DMS 273 treated with DMSO at 0.1 percent for 48 hours (cell line): ENCODE data around the gene C1QTNF12.

Experiments
- DNase-seq: peaks from one replicate; lab custom pipeline; 2025; lab: John Stamatoyannopoulos, UW

C1QTNF12 gene

DNA sequence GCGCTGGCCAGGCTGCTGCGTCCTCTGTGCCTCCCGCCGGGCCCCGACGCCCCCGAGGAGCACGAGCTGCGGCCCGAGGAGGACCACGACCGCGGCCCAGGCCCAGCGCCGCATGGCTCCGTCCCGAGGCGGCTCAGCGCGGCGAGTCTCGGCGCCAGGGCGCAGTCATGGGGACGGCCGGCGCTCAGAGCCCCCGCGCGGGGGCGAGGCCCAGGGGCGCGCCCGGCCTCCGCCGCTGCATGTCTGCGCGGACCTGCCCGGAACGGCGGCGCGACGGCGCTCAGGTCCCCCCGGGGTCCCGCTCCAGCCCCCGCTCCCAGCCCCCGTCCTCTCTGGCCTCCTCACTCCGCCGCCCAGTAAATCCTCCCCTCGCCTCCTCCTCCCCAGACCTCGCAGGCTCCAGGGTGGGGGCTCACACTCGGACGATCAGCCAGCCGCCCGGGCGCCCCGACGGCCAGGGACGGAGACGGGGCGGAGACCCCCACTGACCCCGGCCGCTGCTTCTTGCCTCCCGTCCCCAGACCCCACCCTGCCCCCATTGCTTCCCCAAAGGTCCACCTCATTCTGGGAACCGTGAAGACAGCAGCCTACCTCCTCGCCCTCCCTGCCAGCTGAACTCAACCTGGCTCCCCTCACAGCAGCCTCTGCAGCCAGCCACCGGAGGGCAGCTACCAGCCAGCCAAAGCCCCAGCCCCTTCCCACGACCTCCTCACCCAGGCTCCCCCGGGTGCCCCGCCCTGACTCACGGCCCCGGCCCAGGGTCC is at the start of gene C1QTNF12:
Gene C1QTNF12, minus strand, starts transcription at position 146 of the 764 bp plus-strand sequence. Its CDS starts 32 bp downstream, at position 114.
- no peak for DNase-seq

DNA sequence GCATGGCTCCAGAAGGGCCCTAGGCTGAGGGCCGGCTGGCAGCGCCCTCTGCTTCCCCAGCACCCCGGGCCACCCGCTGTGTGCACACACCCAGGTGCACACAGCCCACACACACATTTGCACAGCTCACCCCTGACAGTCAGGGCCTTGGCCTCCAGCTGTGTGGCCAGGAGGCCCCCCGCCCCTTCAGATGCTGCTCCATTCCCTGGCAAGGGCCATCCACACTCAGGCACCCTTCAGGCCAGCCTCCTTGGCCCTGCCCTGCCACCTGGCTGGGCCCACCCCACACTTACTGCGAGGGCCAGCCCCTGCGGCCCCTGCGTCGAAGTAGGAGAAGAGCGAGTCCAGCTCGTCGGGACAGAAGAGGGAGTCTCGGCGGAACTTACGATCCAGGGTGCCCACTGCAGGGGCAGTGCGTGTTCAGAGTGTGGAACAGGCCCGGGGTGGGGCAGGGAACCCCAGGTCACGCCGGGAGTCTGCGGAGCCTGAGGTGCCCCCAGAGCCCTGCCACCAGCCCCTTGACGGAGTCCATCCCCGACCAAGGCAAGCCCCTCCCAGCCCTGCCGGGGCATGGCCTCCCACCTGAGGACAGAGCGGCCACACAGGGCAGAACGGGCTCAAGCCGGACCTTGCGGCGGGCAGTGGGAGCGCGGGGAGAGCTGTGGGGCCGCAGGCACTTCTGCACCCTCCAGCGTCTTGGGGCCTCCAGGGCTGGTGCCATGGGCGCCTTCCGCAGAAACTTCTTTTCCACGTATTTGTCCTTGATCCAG is 48.8 kb upstream of the C1QTNF12 start:
- no peak for DNase-seq

DNA sequence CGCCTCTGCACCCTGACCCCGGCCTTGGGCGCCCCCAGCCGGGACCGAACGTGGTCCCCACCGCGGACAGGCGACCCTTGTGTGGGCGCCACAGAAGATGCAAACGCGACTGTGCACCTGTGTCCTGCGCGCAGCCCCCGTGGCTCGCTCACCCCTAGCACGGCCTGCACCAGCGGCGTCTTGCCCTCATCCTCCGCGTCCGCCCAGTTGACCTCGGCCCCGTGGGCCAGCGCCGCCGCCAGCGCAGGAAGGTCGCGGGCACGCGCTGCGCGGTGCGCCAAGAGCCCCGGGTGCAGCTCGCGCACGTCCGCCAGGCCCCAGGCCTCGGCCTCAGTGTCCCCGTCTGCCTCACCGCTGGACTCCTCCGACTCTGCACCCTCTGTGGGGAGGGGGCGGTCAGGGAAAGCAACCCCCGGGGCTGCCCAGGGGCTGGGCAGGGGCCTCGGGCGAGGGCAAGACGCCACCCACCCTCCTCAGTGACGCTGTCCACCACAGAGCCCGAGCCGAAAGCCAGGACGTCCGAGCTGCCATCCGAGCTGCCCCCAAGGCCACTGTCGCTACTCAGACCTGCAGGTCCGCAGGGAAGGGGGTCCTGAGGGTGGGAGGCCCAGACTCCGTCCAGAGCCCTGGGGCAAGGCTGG is 47.8 kb upstream of the C1QTNF12 start:
- DNase-seq = no peak

DNA sequence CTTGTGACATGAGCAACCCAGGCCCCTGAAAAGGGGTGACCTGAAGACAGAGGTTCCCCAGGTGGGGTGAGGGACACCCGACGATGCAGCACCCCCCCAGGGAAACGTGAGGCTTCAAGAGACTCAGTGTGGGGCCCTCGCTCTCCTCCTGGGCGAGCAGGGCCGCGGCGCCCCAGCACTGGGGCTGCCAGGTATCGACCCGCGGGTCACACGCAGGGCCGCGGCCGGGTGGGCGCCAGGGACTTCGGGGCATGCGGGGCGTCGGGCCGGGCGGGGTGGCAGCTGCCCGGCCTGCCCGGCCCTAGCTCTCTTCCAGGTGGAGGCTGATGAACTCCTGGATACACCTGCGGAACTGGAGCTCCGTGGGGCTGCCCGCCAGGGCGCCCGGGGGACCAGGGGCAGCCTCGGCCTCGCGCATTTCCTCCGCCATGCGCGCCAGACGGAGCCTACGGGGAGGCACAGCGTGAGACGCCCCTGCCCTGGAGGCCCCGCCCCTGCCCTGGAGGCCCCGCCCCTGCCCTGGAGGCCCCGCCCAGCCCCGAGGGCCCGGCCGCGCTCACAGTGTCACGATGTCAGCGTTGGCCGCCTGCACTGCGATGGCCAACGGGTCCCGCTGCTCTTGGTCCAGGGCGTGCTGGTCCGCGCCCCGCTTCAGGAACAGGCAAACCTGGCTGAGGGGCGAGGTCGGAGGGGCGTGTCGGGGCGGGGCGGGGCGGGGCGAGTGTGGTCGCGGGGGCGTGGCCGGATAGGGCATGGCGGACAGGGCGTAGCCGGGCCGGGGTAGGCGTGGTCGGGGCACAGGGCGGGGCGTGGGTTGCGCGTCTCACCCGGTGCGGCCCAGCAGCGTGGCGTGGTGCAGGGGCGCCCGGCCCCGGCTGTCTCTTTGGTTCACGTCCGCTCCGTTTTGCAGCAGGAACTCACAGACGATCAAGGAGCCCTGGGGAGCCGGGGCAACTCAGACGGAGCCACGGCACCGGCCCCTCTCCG is 47.0 kb upstream of the C1QTNF12 start:
- DNase-seq = no peak

DNA sequence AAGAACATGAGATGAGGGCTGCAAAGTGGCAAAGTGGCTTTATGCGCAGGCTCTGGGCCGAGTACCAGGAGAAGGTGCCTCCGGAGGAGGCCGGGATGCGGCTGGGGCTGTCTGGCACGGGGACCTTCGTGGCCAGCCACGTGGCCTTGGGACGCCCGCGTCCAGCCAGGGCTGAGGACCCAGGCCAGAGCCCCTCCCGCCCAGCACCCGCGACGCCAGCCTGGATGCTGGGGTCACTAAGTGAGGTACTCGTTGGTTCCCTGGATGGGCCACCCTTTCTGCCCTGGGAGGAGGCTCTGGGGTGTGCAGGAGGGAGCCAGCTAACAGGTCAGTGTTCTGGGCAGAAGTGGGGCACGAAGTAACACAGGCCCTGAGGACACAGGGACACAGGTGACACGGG is 46.3 kb upstream of the C1QTNF12 start:
- DNase-seq = no peak

DNA sequence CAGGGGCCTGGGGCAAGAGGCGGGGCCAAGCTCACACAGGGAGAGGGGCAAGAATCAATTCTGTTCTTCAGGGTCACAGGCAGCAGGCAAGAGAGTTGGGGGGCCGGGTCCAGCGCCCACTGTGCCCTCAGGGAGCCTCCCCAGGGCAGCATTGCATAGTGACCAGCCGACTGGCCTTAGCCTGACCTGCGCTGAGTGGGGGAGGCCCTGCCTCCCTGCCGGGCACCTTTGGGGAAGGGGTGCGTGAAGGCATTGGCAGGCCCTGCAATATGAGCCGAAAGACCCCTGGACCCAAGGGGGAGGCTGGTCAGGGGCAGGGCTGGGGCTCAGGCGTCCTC is 45.9 kb upstream of the C1QTNF12 start:
- no peak for DNase-seq

DNA sequence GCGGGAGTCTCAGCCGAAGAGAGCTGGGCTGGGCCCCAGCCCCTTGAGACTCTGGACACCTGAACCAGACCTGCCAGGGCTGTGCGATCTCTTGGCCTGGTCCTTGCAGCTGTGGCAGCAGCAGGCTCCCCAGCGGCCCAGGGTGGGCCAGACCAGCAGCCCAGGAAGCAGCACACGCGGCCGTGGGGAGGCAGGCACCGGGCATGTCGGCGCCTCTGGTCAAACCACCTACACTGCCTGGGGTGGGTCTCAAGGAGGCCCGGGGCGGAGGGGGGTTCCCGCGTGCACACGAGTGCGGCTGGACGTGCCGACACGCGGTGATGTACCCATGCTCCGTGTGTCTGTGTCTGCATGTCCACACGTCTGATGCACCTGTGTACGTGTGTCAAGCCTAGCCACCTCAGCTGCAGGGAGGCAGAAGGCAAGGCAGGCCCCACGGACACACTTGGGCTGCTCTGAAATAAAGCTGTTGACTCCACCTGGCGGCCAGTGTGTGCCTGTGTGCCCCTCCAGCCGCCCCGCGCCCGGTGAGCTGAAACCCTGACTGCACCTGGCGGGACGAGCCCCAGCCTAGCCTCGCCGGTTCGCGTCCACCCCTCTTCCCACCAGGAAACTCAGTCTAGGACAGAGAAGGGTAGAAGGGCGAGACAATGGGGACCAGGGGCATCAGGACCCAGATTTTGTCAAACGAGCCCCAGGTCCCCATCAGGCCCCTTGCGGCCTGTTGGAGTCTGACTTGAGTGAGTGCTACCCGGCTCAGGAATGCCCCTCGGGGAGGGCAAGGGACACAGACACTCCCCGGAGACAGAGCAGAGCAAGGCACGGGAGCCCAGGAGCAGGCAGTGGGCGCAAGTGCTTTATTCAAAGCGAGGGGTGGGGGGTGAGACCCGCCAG is 45.3 kb upstream of the C1QTNF12 start:
- DNase-seq = peak; percentile 44

DNA sequence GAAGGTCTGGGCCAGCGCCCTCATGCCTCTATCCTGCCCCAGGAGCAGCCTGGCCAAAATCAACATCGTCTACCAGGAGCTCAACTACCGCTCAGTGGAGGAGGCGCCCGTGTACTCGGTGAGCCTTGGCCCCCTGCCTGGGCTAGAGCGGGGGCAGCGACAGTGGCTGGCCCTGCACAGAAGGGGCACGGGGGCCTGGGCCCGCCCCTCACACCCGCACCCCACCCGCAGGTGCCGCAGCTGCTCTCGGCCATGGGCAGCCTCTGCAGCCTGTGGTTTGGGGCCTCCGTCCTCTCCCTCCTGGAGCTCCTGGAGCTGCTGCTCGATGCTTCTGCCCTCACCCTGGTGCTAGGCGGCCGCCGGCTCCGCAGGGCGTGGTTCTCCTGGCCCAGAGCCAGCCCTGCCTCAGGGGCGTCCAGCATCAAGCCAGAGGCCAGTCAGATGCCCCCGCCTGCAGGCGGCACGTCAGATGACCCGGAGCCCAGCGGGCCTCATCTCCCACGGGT is 44.6 kb upstream of the C1QTNF12 start:
- DNase-seq = no peak

- DNase-seq = no peak
These were observed 43.8 kb upstream of the C1QTNF12 start for GRCh38 chr1:1290238-1290731.

DNA sequence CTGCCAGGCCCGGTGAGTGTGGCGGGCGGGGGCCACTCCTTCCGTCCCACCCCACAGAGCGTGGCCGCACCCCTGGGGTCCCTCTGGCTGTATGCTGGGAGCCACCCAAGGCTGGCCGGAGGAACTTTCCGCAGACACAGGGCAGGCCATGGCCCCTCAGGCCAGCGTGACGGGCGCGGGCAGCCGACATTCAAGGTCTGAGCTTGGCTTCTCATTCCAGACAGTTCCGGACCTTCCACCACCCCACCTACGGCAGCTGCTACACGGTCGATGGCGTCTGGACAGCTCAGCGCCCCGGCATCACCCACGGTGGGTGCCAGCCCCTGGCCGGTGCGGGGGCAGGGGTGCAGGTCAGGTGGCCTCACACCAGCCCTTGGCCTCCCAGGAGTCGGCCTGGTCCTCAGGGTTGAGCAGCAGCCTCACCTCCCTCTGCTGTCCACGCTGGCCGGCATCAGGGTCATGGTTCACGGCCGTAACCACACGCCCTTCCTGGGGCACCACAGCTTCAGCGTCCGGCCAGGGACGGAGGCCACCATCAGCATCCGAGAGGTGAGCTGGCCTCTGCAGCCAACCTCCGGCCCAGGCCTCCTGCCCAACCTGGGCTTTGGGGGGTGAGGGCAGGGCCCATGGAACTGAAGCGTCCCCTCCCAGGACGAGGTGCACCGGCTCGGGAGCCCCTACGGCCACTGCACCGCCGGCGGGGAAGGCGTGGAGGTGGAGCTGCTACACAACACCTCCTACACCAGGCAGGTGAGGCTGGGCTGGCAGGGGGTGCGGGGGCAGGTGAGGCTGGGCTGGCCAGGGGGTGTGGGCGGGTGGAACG is 41.0 kb upstream of the C1QTNF12 start:
- DNase-seq = no peak

DNA sequence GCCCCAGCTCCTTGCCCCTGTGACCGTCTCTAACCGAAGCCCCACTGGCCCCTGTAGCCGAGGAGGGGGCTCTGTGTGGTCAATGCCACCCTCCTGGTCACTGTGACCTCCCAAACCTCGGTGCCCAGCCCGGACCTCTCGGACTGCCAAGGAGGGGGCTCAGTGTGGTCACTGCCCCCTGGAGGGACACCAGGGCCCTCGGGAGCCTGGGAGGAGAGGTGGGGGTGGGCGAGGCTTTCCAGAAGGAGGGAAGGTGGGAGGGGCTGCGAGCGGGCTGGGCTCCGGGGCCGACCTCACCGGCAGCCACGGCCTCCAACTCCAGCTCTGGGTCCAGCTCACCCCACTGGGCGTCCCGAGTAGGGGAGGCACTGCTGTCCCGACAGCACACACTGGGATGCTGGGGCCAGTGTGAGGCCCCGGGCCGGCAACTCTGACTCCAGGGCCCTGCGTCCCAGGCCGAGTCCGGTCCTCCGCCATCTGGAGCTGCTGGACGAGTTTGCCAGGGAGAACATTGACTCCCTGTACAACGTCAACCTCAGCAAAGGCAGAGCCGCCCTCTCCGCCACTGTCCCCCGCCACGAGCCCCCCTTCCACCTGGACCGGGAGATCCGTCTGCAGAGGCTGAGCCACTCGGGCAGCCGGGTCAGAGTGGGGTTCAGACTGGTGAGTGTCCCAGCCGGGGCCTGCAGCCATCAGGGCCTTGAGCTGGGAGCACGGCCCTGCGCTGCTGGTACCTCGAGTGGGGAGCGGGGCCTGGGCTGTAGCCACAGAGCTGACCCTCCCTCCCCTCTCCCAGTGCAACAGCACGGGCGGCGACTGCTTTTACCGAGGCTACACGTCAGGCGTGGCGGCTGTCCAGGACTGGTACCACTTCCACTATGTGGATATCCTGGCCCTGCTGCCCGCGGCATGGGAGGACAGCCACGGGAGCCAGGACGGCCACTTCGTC is 40.1 kb upstream of the C1QTNF12 start:
- no peak for DNase-seq

- DNase-seq = no peak
These were observed 39.2 kb upstream of the C1QTNF12 start for GRCh38 chr1:1285611-1286311.

- no peak for DNase-seq
These were observed 38.6 kb upstream of the C1QTNF12 start for GRCh38 chr1:1285102-1285571.

DNA sequence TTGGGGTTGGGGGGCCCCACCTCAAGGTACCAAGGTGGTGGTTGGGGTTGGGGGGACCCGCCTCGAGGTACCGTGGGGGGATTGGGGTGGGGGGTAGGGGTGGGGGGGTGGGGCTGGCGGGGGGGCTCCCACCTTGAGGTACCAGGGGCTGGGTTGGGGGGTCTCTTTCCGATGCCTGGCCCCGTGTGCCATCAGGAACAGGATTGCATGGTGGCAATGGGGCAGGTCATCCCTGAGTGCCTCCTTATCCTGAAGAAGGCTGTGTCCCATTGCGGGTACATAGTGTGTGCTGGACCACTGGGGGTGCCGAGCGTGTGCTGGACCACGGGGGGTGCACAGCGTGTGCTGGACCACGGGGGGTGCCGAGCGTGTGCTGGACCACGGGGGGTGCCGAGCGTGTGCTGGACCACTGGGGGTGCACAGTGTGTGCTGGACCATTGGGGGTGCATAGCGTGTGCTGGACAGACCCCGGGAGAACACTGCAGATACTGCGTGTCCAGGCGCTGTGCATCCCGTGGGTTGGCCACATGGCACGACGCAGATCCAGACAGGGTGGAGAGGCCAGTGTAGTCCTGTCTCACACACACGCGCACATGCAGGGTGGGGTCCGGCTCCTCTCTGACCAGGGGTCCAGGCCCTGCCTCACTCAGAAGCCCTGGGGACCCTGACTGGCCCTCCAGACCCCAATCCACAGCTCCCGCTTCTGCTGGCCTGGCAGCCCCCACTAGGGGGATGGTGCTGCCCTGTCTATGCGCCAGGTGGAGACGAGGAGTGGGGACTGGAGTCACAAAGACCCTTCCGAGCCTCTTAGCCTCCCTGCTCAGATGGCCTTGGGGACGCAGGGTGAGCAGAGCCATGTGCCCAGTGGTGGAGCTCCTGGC is 37.9 kb upstream of the C1QTNF12 start:
- DNase-seq = no peak

DNA sequence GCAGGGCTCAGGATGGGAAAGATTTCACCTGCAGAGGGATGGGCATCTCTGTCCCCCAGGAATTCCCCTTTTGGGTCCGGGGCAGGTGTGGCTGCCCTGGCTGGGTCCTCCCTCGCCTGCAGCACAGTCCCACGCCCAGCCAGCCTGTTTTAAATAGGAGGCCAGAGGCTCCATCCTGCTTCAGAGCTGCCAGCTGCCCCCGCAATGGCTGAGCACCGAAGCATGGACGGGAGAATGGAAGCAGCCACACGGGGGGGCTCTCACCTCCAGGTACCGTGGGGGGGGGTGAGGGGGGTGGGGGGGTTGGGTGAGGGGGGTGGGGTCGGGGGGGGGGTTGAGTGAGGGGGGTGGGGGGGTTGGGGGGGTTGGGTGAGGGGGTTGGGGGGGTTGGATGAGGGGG is 37.3 kb upstream of the C1QTNF12 start:
- no peak for DNase-seq

GRCh38 chr1:1282998-1283397 is 36.5 kb upstream of the C1QTNF12 start:
- no peak for DNase-seq
